IMR-90 (cell line): ENCODE data around the gene ERCC1. TPM values are rescaled to one million over a fixed set of nuclear protein-coding genes. Genes with fewer than 3 reads are reported as not detected.

Source experiments
- ATAC-seq: fragments of 200-7000 bp; cut with Tn5 transposase; 2 replicates; pipeline ENCODE4 v1.9.1; 2020; ENCODE audit warnings: low read depth, mild to moderate bottlenecking, moderate library complexity
- BruUV-seq: library from RNA; stranded (reverse); fragments of 400-500 nt; replicated peaks from 2 replicates; lab custom pipeline; 2021; lab: Mats Ljungman, UMichigan
- CTCF ChIA-PET: fragments of 300-600 bp; formaldehyde crosslinking; extraction: SDS; loops from one replicate; lab custom pipeline; 2021; ENCODE audit warnings: antibody characterized with exemption; lab: Yijun Ruan, JAX
- POLR2A ChIA-PET: fragments of 300-600 bp; sonication (Branson Sonifier 250); formaldehyde crosslinking; loops from one replicate; lab custom pipeline; 2022; ENCODE audit warnings: antibody characterized with exemption; ENCODE audit not compliant: unreplicated experiment; lab: Charles Lee
- DNase-seq: peaks from one replicate; pipeline ENCODE4 v3.0.0; 2013
- H2AFZ ChIP-seq: replicated peaks from 2 replicates; pipeline ENCODE3; 2013; ENCODE audit warnings: low read length, mild to moderate bottlenecking; ENCODE audit not compliant: poor library complexity
- H2AK5ac ChIP-seq: 2 replicates; pipeline ENCODE4 v1.6.1; 2013; ENCODE audit warnings: low read depth, low read length, inconsistent platforms
- H2AK9ac ChIP-seq: replicated peaks from 2 replicates; pipeline ENCODE3; 2013; ENCODE audit warnings: mild to moderate bottlenecking, low read depth, low read length, moderate library complexity; ENCODE audit not compliant: poor library complexity
- H2BK120ac ChIP-seq: 2 replicates; pipeline ENCODE4 v1.6.1; 2013; ENCODE audit warnings: low read depth, low read length, inconsistent platforms
- H2BK15ac ChIP-seq: 3 replicates; pipeline ENCODE4 v1.6.1; 2013; ENCODE audit warnings: low read depth, low read length, inconsistent platforms
- H2BK20ac ChIP-seq: 2 replicates; pipeline ENCODE4 v1.6.1; 2013; ENCODE audit warnings: low read depth, mild to moderate bottlenecking, inconsistent platforms, low read length, moderate library complexity
- H2BK5ac ChIP-seq: 2 replicates; pipeline ENCODE4 v1.6.1; 2013; ENCODE audit warnings: mild to moderate bottlenecking, low read depth, low read length, inconsistent platforms; ENCODE audit not compliant: poor library complexity, severe bottlenecking
- H3K14ac ChIP-seq: replicated peaks from 2 replicates; pipeline ENCODE4 v1.6.1; 2013; ENCODE audit warnings: low read depth, low read length, inconsistent platforms
- H3K18ac ChIP-seq: 2 replicates; pipeline ENCODE4 v1.6.1; 2013; ENCODE audit warnings: low read depth, low read length, control low read depth
- H3K23ac ChIP-seq: 2 replicates; pipeline ENCODE4 v1.6.1; 2013; ENCODE audit warnings: low read depth, low read length, inconsistent platforms
- H3K27ac ChIP-seq: 2 replicates; pipeline ENCODE4 v1.5.1; 2013; ENCODE audit warnings: mild to moderate bottlenecking, control low read depth, low read length; ENCODE audit not compliant: insufficient read depth
- H3K27me3 ChIP-seq: 2 replicates; pipeline ENCODE4 v1.6.1; 2013; ENCODE audit warnings: low read length; ENCODE audit not compliant: control insufficient read depth, insufficient read depth
- H3K36me3 ChIP-seq: 2 replicates; pipeline ENCODE4 v1.6.1; 2013; ENCODE audit warnings: low read length, mixed read lengths; ENCODE audit not compliant: control insufficient read depth, insufficient read depth
- H3K4ac ChIP-seq: 2 replicates; pipeline ENCODE4 v1.6.1; 2013; ENCODE audit warnings: low read depth, low read length, inconsistent platforms
- H3K4me1 ChIP-seq: 2 replicates; pipeline ENCODE4 v1.6.1; 2013; ENCODE audit warnings: low read length, mixed read lengths; ENCODE audit not compliant: control insufficient read depth, insufficient read depth
- H3K4me2 ChIP-seq: 2 replicates; pipeline ENCODE4 v1.6.1; 2013; ENCODE audit warnings: low read depth, mild to moderate bottlenecking, control low read depth, low read length, moderate library complexity
- H3K4me3 ChIP-seq: 2 replicates; pipeline ENCODE4 v1.5.1; 2013; ENCODE audit warnings: low read depth, mild to moderate bottlenecking, control low read depth, low read length, moderate library complexity; ENCODE audit not compliant: insufficient read depth
- H3K56ac ChIP-seq: 2 replicates; pipeline ENCODE4 v1.6.1; 2013; ENCODE audit warnings: low read length, inconsistent platforms; ENCODE audit not compliant: insufficient read depth; ENCODE audit errors: extremely low read depth
- H3K79me1 ChIP-seq, 2 experiments: 2 replicates each; pipeline ENCODE4 v1.6.1; 2013; ENCODE audit warnings: low read length in 2 of 2, inconsistent platforms in 1 of 2, low read depth in 1 of 2
- H3K9ac ChIP-seq: 2 replicates; pipeline ENCODE4 v1.6.1; 2013; ENCODE audit warnings: low read depth, low read length, control low read depth
- H3K9me1 ChIP-seq: 2 replicates; pipeline ENCODE4 v1.6.1; 2013; ENCODE audit warnings: low read length, inconsistent platforms; ENCODE audit not compliant: insufficient read depth
- H3K9me3 ChIP-seq: 2 replicates; pipeline ENCODE4 v1.6.1; 2013; ENCODE audit warnings: low read length; ENCODE audit not compliant: control insufficient read depth, insufficient read depth
- H4K20me1 ChIP-seq: 2 replicates; pipeline ENCODE4 v1.6.1; 2013; ENCODE audit warnings: low read length, inconsistent platforms; ENCODE audit not compliant: insufficient read depth
- H4K5ac ChIP-seq: 2 replicates; pipeline ENCODE4 v1.6.1; 2013; ENCODE audit warnings: mild to moderate bottlenecking, low read depth, low read length, control low read depth
- H4K8ac ChIP-seq, 2 experiments: 2 replicates each; pipeline ENCODE4 v1.6.1; 2013; ENCODE audit warnings: low read depth in 2 of 2, low read length in 2 of 2, control low read depth in 1 of 2, inconsistent platforms in 1 of 2
- H4K91ac ChIP-seq: 2 replicates; pipeline ENCODE4 v1.6.1; 2013; ENCODE audit warnings: low read depth, low read length, inconsistent platforms; ENCODE audit not compliant: insufficient read depth
- BHLHE40 ChIP-seq: fragments of 150-350 bp; IDR thresholded peaks from 2 replicates; pipeline ENCODE4 v1.6.1; 2016; ENCODE audit warnings: mild to moderate bottlenecking, low read depth, low read length
- FOS ChIP-seq: fragments of 150-350 bp; IDR thresholded peaks from 2 replicates; pipeline ENCODE4 v1.6.1; 2016; ENCODE audit warnings: low read depth, low read length
- WGBS, 2 experiments: methylation state at CpG; one replicate each; pipeline versions ENCODE4 v1.1.5 to v1.1.7; 2013; ENCODE audit warnings: missing lambda C conversion rate in 2 of 2; ENCODE audit not compliant: insufficient read length in 1 of 2; ENCODE audit errors: extremely low coverage in 2 of 2; 5-methylcytosine and 5-hydroxymethylcytosine counted together
- dilution Hi-C: fragments of 300-500 bp; cut with HindIII; formaldehyde crosslinking; loops from one replicate; pipeline ENCODE4 v1.14.3; 2018; ENCODE audit warnings: low sequenced_read_pairs; ENCODE audit not compliant: unreplicated experiment
- in situ Hi-C: fragments of 300-500 bp; cut with MboI; formaldehyde crosslinking; loops from 3 replicates; pipeline ENCODE4 v1.14.3; 2019; ENCODE audit warnings: low sequenced_read_pairs, inconsistent platforms, mixed read lengths
- intact Hi-C: fragments of 100-400 bp; cut with micrococcal nuclease; formaldehyde crosslinking; loops from 2 replicates; pipeline ENCODE4 v1.10.0; 2022
- polyA plus RNA-seq, 3 experiments: library from polyadenylated mRNA; depleted of rRNA; stranded (reverse); fragments of >200 nt; gene quantifications; 2 replicates each; pipeline ENCODE4 v1.2.3, GENCODE V29; 2012; ENCODE audit warnings: low replicate concordance in 1 of 3
- total RNA-seq: library from RNA; depleted of rRNA; stranded (reverse); fragments of >200 nt; gene quantifications from 2 replicates; pipeline ENCODE4 v1.2.3, GENCODE V29; 2012
- TF ChIP-seq, protein P1 (sequence below): fragments of 150-350 bp; IDR thresholded peaks from 2 replicates; pipeline ENCODE4 v1.6.1; 2017; ENCODE audit warnings: mild to moderate bottlenecking, antibody characterized with exemption, low read length, low read depth

ERCC1 gene
- total and polyA plus RNA-seq, 2 of the 4 experiments (the other 2 are of a cell fraction): 84.2 to 132 TPM

DNA sequence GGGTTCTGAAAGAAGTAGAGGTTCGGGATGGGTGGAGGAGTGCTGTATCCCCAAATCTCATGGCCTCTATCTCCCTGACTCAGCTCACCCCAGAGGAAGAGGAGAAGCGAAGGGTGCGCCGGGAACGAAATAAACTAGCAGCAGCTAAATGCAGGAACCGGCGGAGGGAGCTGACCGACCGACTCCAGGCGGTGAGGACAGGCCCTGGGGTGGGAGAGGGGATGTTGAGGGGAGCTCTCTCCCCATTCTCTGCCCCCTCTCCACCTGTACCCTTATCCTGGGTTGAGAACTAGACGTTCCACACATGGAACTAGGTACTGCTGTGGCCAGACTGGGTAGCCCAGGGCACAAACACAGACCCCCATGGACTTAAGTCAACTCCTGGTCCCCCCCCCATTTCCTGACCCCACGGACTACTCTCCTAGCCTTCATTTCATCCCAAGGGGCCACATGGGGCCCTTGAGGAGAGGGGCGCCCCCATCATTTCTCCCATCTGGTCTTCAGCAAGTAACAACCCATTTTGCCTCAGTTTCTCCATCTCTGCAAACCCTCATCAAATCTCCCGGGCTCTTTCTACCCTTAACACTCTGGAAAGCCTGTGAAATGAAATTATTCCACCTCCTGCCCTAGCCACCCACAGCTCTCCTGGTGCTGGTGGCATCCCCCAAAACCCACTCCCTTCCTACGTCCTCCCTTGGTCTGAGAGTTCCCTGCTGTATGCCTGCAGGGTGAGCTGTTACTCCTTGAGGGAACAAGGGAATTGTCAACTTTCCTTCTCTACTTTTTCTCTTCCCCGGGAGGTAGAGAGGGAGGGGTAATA, 47.6 kb upstream of the ERCC1 start:
- CTCF ChIA-PET: interaction anchor here (1.8 kb wide), 1 partner anchor 32 kb away, joined by 7 read pairs; no protein-coding TSS in a partner anchor
- no peak overlapping the region for H2BK20ac ChIP-seq
- 60% methylated on average over 1 of the region's 16 CpGs; no CpG with 5 or more reads in 1 of the 2 experiments for WGBS, 2 experiments

More for the DNA sequence above, 47.6 kb upstream of the ERCC1 start:
- dilution Hi-C loops (no loop called here), intact Hi-C loops (no loop called here), in situ Hi-C loops (no loop called here)
- Histone ChIP-seq H3K36me3 (no peaks in the 10 kb centered on the region), H3K4me3 (no peak overlapping the region), H4K5ac (no peak overlapping the region), H3K4me1 (peaks cover 13% of the 10 kb centered on the region), H3K18ac (no peak overlapping the region), H3K9me3 (no peaks in the 10 kb centered on the region), H2AFZ (no peak overlapping the region), H3K56ac (no peak overlapping the region), H3K27me3 (no peaks in the 10 kb centered on the region), H3K27ac (no peak overlapping the region), H4K20me1 (peaks cover 15% of the 10 kb centered on the region; the same call in 1 of the 2 replicates), H4K91ac (no peak overlapping the region), H2BK120ac (no peak overlapping the region), H3K9me1 (peaks cover 3% of the 10 kb centered on the region; the same call in 1 of the 2 replicates), H3K9ac (no peak overlapping the region), H3K23ac (no peak overlapping the region), H3K14ac (no peak overlapping the region), H2AK9ac (no peak overlapping the region), H2BK5ac (no peak overlapping the region), H4K8ac (no peak overlapping the region), H3K4ac (no peak overlapping the region), H3K79me1 (peaks cover 0 to 31% of the 10 kb centered on the region in 2 experiments; a peak in 2 of 4 replicates), H2BK15ac (no peak overlapping the region), H3K4me2 (no peak overlapping the region), H2AK5ac (no peak overlapping the region)
- BruUV-seq: no TSS peak
- DNase-seq (no peak), ATAC-seq (no peak)
- POLR2A ChIA-PET: no interaction called here
- TF ChIP-seq BHLHE40 (no peak), FOS (no peak)
- TF ChIP-seq, protein P1, sequence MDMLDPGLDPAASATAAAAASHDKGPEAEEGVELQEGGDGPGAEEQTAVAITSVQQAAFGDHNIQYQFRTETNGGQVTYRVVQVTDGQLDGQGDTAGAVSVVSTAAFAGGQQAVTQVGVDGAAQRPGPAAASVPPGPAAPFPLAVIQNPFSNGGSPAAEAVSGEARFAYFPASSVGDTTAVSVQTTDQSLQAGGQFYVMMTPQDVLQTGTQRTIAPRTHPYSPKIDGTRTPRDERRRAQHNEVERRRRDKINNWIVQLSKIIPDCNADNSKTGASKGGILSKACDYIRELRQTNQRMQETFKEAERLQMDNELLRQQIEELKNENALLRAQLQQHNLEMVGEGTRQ: peak; percentile 9; the same call in 1 of the 2 replicates
